Activated CD8-positive, alpha-beta memory T cell treated with anti-CD3 and anti-CD28 coated beads, Interleukin-2, amount 50 U/mL, for 24 hours (primary cell): ENCODE measurements around the gene NFATC1.

Experiments used
- DNase-seq: peaks from one replicate; pipeline ENCODE4 v3.0.0-alpha.2; 2020; ENCODE audit errors: extremely low read depth

Gene NFATC1

DNA sequence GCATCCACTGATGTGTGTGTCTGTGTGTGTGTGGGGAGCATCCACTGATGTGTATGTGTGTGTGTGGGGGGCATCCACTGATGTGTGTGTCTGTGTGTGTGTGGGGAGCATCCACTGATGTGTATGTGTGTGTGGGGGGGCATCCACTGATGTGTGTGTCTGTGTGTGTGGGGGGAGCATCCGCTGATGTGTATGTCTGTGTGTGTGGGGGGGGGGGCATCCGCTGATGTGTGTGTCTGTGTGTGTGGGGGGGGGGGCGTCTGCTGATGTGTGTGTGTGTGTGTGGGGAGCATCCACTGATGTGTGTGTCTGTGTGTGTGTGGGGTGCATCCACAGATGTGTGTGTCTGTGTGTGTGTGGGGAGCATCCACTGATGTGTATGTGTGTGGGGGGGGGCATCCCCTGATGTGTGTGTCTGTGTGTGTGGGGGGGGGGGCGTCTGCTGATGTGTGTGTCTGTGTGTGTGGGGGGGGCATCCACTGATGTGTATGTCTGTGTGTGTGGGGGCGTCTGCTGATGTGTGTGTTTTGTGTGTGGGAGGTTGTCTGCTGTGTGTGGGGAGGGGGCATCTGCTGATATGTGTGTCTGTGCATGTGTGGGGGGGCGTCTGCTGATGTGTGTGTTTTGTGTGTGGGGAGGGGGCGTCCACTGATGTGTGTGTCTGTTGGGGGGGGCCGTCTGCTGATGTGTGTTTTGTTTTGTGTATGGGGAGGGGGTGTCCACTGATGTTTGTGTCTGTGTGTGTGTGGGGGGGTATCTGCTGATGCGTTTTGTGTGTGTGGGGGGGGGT lies 125.9 kb downstream of the NFATC1 start:
- no peak for DNase-seq

DNA sequence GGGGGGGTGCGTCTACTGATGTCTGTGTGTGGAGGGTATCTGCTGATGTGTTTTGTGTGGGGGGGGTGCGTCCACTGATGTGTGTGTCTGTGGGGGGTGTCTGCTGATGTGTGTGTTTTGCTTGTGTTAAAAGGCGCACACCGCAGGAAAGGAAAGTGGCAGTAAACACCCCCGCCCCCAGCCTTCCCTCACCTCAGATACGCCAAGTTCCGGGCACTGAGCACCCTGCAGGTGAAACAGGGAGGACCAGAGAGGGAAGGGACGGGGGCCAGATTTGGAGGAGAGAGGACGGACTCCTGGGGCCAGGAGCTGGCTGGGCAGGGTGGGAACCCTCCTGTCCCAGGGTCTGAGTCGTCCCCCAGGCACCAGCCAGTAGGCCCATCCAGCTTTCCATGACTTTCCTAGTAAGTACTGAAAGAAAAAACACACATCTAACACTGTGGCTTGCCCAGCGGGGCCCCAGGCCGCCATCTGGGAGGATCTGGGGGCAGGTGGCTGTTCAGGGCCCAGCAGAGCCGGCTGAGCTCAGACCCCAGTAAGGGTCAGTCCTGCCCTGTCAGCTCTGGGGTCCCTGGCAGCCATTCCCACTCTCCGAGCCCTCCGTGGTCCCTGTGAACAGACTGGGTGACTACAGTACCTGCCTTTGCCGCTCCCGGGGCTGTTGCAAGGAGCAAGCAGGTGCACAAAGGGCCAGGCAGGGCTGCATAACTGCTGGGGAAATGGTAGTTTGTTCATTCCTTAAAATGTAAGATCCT lies 126.9 kb downstream of the NFATC1 start:
- peak; percentile 30 for DNase-seq

- peak; percentile 21 for DNase-seq
Measured at GRCh38 chr18:79523206-79523735, 127.5 kb downstream of the NFATC1 start.

DNA sequence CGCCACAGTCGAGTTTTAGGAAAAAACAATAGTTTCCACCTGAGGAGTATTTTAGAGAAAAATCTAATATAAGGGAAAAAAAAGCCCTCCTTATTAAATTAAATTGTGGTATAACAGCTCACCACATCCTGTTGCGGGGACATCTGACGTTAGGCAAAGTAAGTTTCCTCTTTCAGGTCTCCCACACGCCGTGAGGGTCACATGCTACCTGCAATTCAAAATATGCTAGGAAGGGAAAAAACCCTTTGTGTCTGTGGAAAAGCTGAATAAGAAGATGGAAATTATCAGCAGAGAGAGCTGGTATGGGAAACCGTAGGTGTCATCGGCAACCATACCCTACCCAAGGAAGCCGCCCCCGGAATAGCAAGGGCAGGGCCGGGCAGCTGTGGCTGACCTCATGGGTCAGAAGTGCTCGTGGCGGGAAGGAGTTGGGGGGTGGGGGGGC lies 128.0 kb downstream of the NFATC1 start:
- DNase-seq: peak; percentile 76

DNA sequence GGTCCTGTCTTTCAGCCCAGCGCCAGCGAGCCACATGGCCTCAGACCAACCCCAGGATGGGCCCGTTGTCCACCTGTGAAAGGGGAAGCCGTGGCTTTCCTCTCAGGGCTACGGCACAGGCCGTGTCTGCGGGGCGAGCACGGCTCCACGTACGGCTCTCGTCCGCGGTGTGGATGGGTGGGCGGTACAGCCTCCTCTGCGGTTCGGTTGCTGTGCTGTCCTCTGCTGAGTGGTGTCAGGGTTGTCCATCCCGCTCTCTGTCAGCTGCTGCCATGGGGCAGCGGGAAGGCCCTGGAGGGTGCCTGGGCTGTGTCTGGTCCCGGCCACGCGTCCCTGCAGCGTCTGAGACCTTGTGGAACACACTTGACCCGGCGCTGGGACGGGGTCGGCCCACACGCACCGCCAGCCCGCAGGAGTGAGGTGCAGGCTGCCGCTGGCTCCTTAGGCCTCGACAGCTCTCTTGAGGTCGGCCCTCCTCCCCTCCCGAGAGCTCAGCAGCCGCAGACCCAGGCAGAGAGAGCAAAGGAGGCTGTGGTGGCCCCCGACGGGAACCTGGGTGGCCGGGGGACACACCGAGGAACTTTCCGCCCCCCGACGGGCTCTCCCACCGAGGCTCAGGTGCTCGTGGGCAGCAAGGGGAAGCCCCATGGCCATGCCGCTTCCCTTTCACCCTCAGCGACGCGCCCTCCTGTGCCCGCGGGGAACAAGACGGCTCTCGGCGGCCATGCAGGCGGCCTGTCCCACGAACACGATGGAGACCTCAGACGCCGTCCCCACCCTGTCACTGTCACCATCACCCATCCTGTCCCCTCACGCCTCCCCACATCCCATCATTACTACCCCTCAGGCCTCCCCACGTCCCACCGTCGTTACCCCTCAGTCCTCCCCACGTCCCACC lies 128.7 kb downstream of the NFATC1 start:
- peak; percentile 20 for DNase-seq

- DNase-seq: no peak
Measured at GRCh38 chr18:79525556-79526467, 130.1 kb downstream of the NFATC1 start.

GRCh38 chr18:79526468-79527460 lies 131.0 kb downstream of the NFATC1 start:
- no peak for DNase-seq

- DNase-seq: no peak
Measured at GRCh38 chr18:79527656-79528315, 132.1 kb downstream of the NFATC1 start.

DNA sequence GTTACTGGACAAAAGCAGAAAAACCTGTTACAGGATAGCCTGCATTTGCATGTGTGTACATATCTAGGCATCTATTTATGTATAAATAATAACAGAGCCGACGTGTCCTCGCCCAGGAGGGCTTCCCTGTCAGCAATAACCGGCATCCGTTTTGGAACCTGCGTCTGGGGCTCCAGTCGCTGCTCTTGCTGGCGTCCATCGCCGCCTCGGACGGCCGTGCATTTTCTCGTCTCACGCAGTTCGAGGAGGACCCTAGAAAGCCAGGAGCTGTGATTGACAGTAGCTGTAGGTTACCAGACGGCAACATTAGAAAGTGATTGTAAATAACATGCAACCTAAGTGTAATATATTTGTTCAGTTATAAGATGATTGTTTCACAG lies 132.6 kb downstream of the NFATC1 start:
- no peak for DNase-seq

DNA sequence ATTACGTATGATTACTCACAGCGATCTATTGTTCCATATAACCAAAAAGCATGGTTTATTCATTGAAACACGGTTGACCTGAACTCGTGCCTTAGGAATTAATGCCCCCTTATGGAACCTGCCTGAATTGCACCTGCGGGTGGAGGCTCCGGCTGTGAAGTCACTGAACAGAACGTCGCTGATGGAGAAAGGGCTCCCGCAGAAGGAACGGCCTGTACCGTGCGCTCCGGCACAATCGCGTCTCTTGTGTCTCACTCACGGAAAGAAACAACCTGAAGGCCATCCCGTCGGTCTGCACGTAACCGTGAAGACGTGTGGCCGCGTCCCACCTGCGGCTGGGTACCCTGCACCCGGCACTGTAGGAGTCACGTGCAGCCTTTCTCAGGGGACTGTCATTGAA lies 133.1 kb downstream of the NFATC1 start:
- DNase-seq: peak; percentile 31

GRCh38 chr18:79529296-79529695 lies 133.6 kb downstream of the NFATC1 start:
- no peak for DNase-seq

DNA sequence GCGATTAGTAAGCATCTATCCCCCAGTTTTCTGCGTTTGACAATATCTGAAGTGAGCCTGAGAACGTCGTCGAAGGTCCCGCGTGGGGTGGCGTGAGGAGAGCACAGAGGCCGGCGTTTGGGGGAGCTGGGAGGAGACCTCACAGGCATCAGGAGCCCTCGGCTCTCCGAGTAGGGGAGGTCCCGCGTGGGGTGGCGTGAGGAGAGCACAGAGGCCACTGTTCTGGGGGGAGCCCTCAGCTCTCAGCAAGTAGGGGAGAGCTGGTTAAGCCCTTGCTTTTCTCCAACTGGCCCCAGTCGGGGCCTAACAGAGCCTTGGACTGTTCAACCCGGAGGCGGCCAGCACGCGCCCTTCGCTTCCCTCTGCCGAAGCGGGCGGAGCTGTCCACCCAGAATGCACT lies 134.3 kb downstream of the NFATC1 start:
- DNase-seq: no peak

GRCh38 chr18:79530821-79531220 lies 135.1 kb downstream of the NFATC1 start:
- no peak for DNase-seq

- DNase-seq: no peak
Measured at GRCh38 chr18:79531386-79531785, 135.7 kb downstream of the NFATC1 start.

DNA sequence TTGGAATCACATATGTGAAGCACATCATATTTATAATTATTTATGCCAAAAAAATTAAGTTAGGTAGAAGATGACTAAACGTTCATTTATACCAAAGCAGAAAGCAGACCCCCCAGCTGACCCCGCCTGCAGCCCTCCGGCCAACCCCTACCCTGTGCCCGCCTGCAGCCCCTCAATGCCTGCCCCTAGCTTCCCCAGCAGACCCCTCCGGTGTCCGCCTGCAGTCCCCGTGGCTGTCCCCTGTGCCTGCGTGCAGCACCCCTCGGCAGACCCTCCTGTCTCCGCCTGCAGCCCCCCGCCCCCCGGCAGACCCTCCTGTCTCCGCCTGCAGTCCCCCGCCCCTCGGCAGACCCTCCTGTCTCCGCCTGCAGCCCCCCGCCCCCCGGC lies 136.2 kb downstream of the NFATC1 start:
- DNase-seq: no peak

DNA sequence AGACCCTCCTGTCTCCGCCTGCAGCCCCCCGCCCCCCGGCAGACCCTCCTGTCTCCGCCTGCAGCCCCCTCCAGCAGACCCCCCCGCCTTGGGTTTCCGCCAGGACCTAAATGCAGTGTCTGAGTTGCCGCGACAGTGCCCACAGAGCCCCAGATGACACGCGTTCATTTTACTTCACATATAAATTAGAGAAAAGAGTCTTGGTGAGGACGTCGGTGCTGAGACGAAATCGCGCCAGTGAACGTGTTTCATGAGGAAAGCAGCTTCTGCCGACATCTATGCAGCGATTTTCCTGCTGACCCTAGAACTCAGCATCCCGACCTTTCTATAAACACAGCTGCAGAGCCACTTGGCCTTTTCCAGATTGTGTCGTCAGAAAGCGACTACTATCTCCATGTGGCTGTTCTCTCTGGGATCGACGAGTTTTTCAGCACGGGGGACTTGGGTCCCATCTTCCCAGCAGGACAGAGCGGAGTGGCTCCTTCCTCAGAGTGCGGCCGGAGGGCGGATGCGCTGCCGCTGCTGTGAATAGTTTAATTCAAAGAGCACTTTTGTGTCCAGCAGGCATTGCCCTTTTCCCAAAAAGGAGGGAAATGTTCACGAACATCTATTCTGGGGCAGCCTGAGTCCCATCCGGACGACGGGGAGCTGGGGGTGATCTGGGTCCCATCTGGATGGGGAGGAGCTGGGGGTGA lies 136.7 kb downstream of the NFATC1 start:
- DNase-seq: no peak

DNA sequence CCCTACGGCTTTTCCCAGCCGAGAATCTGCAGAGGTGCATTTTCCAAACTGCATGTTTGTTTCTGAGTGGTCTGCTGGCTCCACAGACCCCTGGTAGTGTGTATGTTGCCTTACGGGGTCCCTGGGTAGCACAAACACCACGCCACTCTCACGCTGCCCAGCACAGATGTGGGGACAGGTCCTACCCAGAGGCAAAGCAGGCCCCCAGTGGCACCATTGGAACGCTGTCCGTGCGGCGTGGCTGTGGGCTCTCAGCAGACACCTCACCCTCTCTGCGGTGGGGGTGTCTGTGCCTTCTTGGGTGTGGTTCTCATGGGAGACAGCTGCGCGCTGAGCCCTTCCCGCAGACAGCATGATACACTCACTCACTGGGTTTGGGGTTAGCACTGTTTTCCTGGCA lies 137.4 kb downstream of the NFATC1 start:
- no peak for DNase-seq

GRCh38 chr18:79533591-79533990 lies 137.9 kb downstream of the NFATC1 start:
- no peak for DNase-seq
